Limb (tissue), 2 donors: ENCODE results near the gene ALKBH7.
"Not testable (repeated sequence)": the region's sequence is repeated elsewhere in the genome, so short reads cannot be mapped to it uniquely, and the experiment has no call there.

Experiments
- DNase-seq, 2 donors: peaks; one replicate each; pipeline ENCODE4 v3.0.0-alpha.2; 2016; ENCODE audit errors: extremely low spot score in 2 of 2

Gene ALKBH7

GRCh38 chr19:6372594-6373095 is at the start of gene ALKBH7:
Gene ALKBH7 (plus strand): TSS chr19:6372794. CDS start chr19:6372821, 27 bp downstream.
- DNase-seq = peak; percentile 96 to 100

GRCh38 chr19:6324757-6325156 is 47.8 kb upstream of the ALKBH7 start:
- DNase-seq = no peak

- DNase-seq = no peak
Measured at GRCh38 chr19:6325614-6326013, 47.0 kb upstream of the ALKBH7 start.

- no peak for DNase-seq
Measured at GRCh38 chr19:6326815-6327214, 45.8 kb upstream of the ALKBH7 start.

- DNase-seq = no peak
Measured at GRCh38 chr19:6333439-6333838, 39.2 kb upstream of the ALKBH7 start, which contains the start of gene ACER1. Gene ACER1 (minus strand): TSS chr19:6333612. CDS start chr19:6333551, 61 bp downstream.

- DNase-seq = no peak
Measured at GRCh38 chr19:6334490-6335285, 37.9 kb upstream of the ALKBH7 start.

- DNase-seq = no peak
Measured at GRCh38 chr19:6340493-6341201, 31.9 kb upstream of the ALKBH7 start.

- no peak for DNase-seq
Measured at GRCh38 chr19:6343462-6343861, 29.1 kb upstream of the ALKBH7 start.

- not testable (repeated sequence) for DNase-seq
Measured at GRCh38 chr19:6349271-6349670, 23.3 kb upstream of the ALKBH7 start.

- DNase-seq = no peak
Measured at GRCh38 chr19:6350688-6351087, 21.9 kb upstream of the ALKBH7 start.

- no peak for DNase-seq
Measured at GRCh38 chr19:6352381-6353165, 20.0 kb upstream of the ALKBH7 start.

GRCh38 chr19:6354098-6354674 is 18.4 kb upstream of the ALKBH7 start:
- no peak for DNase-seq

GRCh38 chr19:6355321-6356040 is 17.1 kb upstream of the ALKBH7 start:
- DNase-seq = not testable (repeated sequence)

GRCh38 chr19:6357174-6357573 is 15.4 kb upstream of the ALKBH7 start:
- no peak for DNase-seq

- no peak for DNase-seq
Measured at GRCh38 chr19:6358003-6358402, 14.6 kb upstream of the ALKBH7 start.

GRCh38 chr19:6359568-6360341 is 12.8 kb upstream of the ALKBH7 start:
- no peak for DNase-seq

GRCh38 chr19:6360445-6360844 is 12.1 kb upstream of the ALKBH7 start:
- DNase-seq = not testable (repeated sequence)

GRCh38 chr19:6360857-6361216 is 11.8 kb upstream of the ALKBH7 start:
- not testable (repeated sequence) for DNase-seq

- DNase-seq = peak in 1 of 2 donors; percentile 33
Measured at GRCh38 chr19:6362027-6362350, 10.6 kb upstream of the ALKBH7 start.

GRCh38 chr19:6362351-6362801 is 10.2 kb upstream of the ALKBH7 start:
- DNase-seq = no peak
